ENCODE results near the gene VEGFC.

- TF ChIP-seq CTCF (IDR thresholded peaks at IDR 0.05; ENCODE audit: poor library complexity) (no peak), EZH2 (IDR thresholded peaks at IDR 0.05; ENCODE audit: borderline replicate concordance) (no peak)
Measured at GRCh38 chr4:176818531-176818930, 25.8 kb upstream of the VEGFC start.

Data from hepatocyte (in vitro differentiated cells).